ENCODE data around the gene B3GNT2. TPM values are rescaled to one million over a fixed set of nuclear protein-coding genes. Genes with fewer than 3 reads are reported as not detected.

Gene B3GNT2
- total and polyA plus RNA-seq, 2 of the 4 experiments (the other 2 are of a cell fraction), result 5.0 to 11.1 TPM

- intact Hi-C loops (cut with micrococcal nuclease) (no loop called here), in situ Hi-C loops (cut with MboI; ENCODE audit: low sequenced_read_pairs) (no loop called here), dilution Hi-C loops (cut with HindIII; ENCODE audit: low sequenced_read_pairs, unreplicated experiment) (no loop called here)
- H3K56ac ChIP-seq (ENCODE audit: extremely low read depth, insufficient read depth, low read length), result no peak overlapping the region
- H3K9me3 ChIP-seq (ENCODE audit: control insufficient read depth, insufficient read depth, low read length), result peaks cover 3% of the 10 kb centered on the region; the same call in 1 of the 2 replicates
- H3K4me1 ChIP-seq (ENCODE audit: control insufficient read depth, insufficient read depth, low read length), result 0 out of 2 replicates have a peak, but pooled peaks cover 2% of the 10 kb centered on the region
- no peak overlapping the region for H3K23ac ChIP-seq (ENCODE audit: low read depth, low read length)
- H2BK120ac ChIP-seq (ENCODE audit: low read depth, low read length), result no peak overlapping the region
- H4K20me1 ChIP-seq (ENCODE audit: insufficient read depth, low read length), result peaks cover 24% of the 10 kb centered on the region
- H3K14ac ChIP-seq (replicated peaks; ENCODE audit: low read depth, low read length), result no peak overlapping the region
- H2AK9ac ChIP-seq (replicated peaks; ENCODE audit: low read depth, low read length, poor library complexity), result no peak overlapping the region
- no peak overlapping the region for H4K91ac ChIP-seq (ENCODE audit: insufficient read depth, low read depth, low read length)
- ChIA-PET POLR2A (ENCODE audit: unreplicated experiment) (no interaction called here), CTCF (no interaction called here)
- H2AFZ ChIP-seq (replicated peaks; ENCODE audit: low read length, poor library complexity), result no peak overlapping the region
- H2AK5ac ChIP-seq (ENCODE audit: low read depth, low read length), result no peak overlapping the region
- H3K27ac ChIP-seq (ENCODE audit: insufficient read depth, low read length), result no peak overlapping the region
- H4K8ac ChIP-seq (ENCODE audit: low read depth in 2 of 2, low read length in 2 of 2), result no peak overlapping the region
- H3K4me3 ChIP-seq (ENCODE audit: insufficient read depth, low read depth, low read length), result no peak overlapping the region
- H3K27me3 ChIP-seq (ENCODE audit: control insufficient read depth, insufficient read depth, low read length), result no peaks in the 10 kb centered on the region
- H3K36me3 ChIP-seq (ENCODE audit: control insufficient read depth, insufficient read depth, low read length), result no peaks in the 10 kb centered on the region
- no peak overlapping the region for H3K9ac ChIP-seq (ENCODE audit: low read depth, low read length)
- no peak overlapping the region for H3K18ac ChIP-seq (ENCODE audit: low read depth, low read length)
- no peak overlapping the region for H3K4me2 ChIP-seq (ENCODE audit: low read depth, low read length)
- ATAC-seq (ENCODE audit: low read depth) (no peak), DNase-seq (no peak)
- no peak overlapping the region for H2BK15ac ChIP-seq (ENCODE audit: low read depth, low read length)
- H2BK20ac ChIP-seq (ENCODE audit: low read depth, low read length), result no peak overlapping the region
- no peak overlapping the region for H2BK5ac ChIP-seq (ENCODE audit: low read depth, low read length, poor library complexity, severe bottlenecking)
- H3K4ac ChIP-seq (ENCODE audit: low read depth, low read length), result no peak overlapping the region
- TF ChIP-seq MAFK (IDR thresholded peaks at IDR 0.05; ENCODE audit: low read depth, low read length), result no peak
- TF ChIP-seq MXI1 (IDR thresholded peaks at IDR 0.05; ENCODE audit: borderline replicate concordance, low read depth, low read length), result no peak
- TF ChIP-seq NFE2L2 (IDR thresholded peaks at IDR 0.05; ENCODE audit: low read depth, low read length), result no peak
- TF ChIP-seq, protein P1, sequence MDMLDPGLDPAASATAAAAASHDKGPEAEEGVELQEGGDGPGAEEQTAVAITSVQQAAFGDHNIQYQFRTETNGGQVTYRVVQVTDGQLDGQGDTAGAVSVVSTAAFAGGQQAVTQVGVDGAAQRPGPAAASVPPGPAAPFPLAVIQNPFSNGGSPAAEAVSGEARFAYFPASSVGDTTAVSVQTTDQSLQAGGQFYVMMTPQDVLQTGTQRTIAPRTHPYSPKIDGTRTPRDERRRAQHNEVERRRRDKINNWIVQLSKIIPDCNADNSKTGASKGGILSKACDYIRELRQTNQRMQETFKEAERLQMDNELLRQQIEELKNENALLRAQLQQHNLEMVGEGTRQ (IDR thresholded peaks at IDR 0.05; ENCODE audit: low read depth, low read length), result no peak
- TF ChIP-seq BHLHE40 (IDR thresholded peaks at IDR 0.05; ENCODE audit: low read depth, low read length), result no peak
- no peak for TF ChIP-seq FOS (IDR thresholded peaks at IDR 0.05; ENCODE audit: low read depth, low read length)
- no peak for TF ChIP-seq CHD1 (IDR thresholded peaks at IDR 0.05; ENCODE audit: low read depth, low read length)
- TF ChIP-seq ELK1 (IDR thresholded peaks at IDR 0.05; ENCODE audit: borderline replicate concordance, low read depth, low read length), result no peak
- TF ChIP-seq RFX5 (IDR thresholded peaks at IDR 0.05; ENCODE audit: low read depth, low read length), result no peak
- no peak for TF ChIP-seq RAD21 (IDR thresholded peaks at IDR 0.05; ENCODE audit: low read length)
- TF ChIP-seq RCOR1 (IDR thresholded peaks at IDR 0.05; ENCODE audit: insufficient replicate concordance, low read length), result no peak
- no peak for TF ChIP-seq POLR2A (IDR thresholded peaks at IDR 0.05; ENCODE audit: low read depth, low read length)
- no peak for TF ChIP-seq SMC3 (IDR thresholded peaks at IDR 0.05; ENCODE audit: low read depth, low read length)
- no peak for TF ChIP-seq CEBPB (IDR thresholded peaks at IDR 0.05; ENCODE audit: low read depth, low read length)
- TF ChIP-seq, protein P2, sequence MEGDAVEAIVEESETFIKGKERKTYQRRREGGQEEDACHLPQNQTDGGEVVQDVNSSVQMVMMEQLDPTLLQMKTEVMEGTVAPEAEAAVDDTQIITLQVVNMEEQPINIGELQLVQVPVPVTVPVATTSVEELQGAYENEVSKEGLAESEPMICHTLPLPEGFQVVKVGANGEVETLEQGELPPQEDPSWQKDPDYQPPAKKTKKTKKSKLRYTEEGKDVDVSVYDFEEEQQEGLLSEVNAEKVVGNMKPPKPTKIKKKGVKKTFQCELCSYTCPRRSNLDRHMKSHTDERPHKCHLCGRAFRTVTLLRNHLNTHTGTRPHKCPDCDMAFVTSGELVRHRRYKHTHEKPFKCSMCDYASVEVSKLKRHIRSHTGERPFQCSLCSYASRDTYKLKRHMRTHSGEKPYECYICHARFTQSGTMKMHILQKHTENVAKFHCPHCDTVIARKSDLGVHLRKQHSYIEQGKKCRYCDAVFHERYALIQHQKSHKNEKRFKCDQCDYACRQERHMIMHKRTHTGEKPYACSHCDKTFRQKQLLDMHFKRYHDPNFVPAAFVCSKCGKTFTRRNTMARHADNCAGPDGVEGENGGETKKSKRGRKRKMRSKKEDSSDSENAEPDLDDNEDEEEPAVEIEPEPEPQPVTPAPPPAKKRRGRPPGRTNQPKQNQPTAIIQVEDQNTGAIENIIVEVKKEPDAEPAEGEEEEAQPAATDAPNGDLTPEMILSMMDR (conservative IDR thresholded peaks at IDR 0.05; ENCODE audit: low read depth, low read length), result no peak
- no peak for TF ChIP-seq MAZ (IDR thresholded peaks at IDR 0.05; ENCODE audit: borderline replicate concordance, low read depth, low read length)
- H3K79me1 ChIP-seq (ENCODE audit: low read depth in 1 of 2, low read length in 2 of 2), result peaks cover 34 to 57% of the 10 kb centered on the region in 2 experiments
- WGBS, 2 experiments (ENCODE audit: extremely low coverage in 2 of 2, insufficient read length in 1 of 2), result 100% methylated on average over 4 of the region's 10 CpGs; no CpG with 5 or more reads in 1 of the 2 experiments
- no peak overlapping the region for H4K5ac ChIP-seq (ENCODE audit: low read depth, low read length)
- H3K9me1 ChIP-seq (ENCODE audit: insufficient read depth, low read length), result peaks cover 2% of the 10 kb centered on the region; the same call in 1 of the 2 replicates
- no TSS peak for BruUV-seq (replicated peaks)
These were observed 11.6 kb downstream of the B3GNT2 start for GRCh38 chr2:62207491-62207890.
